ENCODE data around the gene ALS2.

The ALS2 gene

DNA sequence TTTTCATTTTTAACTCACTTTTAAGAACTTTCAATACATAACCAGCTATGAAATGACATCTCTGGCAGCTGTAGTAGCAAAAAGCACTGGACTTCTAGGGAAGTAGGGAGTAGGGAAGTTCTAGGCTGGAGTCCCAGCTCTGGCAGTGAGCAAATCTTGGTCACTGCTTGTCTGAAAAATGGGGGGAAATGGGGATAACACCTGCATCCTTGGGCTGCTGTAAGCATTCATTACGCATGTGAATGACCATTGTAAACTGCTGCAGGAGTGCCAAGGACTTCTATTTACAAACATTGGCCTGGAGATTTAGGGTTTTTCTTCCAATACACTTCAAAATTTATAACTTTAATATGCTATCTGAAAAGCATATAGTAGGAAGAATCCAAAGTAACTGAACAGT lies 81.3 kb downstream of the ALS2 start:
- TF ChIP-seq TCF12 (IDR thresholded peaks at IDR 0.05; ENCODE audit: low read depth) (no peak), TEAD4 (IDR thresholded peaks at IDR 0.05) (no peak), YY1 (IDR thresholded peaks at IDR 0.05; ENCODE audit: low read depth) (no peak), CEBPB (IDR thresholded peaks at IDR 0.05) (no peak), EGR1 (IDR thresholded peaks at IDR 0.05) (no peak), CREB1 (IDR thresholded peaks at IDR 0.05; ENCODE audit: low read depth) (no peak), USF1 (IDR thresholded peaks at IDR 0.05) (no peak), MAX (IDR thresholded peaks at IDR 0.05) (no peak)
- TF ChIP-seq, protein P1, sequence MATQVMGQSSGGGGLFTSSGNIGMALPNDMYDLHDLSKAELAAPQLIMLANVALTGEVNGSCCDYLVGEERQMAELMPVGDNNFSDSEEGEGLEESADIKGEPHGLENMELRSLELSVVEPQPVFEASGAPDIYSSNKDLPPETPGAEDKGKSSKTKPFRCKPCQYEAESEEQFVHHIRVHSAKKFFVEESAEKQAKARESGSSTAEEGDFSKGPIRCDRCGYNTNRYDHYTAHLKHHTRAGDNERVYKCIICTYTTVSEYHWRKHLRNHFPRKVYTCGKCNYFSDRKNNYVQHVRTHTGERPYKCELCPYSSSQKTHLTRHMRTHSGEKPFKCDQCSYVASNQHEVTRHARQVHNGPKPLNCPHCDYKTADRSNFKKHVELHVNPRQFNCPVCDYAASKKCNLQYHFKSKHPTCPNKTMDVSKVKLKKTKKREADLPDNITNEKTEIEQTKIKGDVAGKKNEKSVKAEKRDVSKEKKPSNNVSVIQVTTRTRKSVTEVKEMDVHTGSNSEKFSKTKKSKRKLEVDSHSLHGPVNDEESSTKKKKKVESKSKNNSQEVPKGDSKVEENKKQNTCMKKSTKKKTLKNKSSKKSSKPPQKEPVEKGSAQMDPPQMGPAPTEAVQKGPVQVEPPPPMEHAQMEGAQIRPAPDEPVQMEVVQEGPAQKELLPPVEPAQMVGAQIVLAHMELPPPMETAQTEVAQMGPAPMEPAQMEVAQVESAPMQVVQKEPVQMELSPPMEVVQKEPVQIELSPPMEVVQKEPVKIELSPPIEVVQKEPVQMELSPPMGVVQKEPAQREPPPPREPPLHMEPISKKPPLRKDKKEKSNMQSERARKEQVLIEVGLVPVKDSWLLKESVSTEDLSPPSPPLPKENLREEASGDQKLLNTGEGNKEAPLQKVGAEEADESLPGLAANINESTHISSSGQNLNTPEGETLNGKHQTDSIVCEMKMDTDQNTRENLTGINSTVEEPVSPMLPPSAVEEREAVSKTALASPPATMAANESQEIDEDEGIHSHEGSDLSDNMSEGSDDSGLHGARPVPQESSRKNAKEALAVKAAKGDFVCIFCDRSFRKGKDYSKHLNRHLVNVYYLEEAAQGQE (IDR thresholded peaks at IDR 0.05; ENCODE audit: low read depth): no peak

DNA sequence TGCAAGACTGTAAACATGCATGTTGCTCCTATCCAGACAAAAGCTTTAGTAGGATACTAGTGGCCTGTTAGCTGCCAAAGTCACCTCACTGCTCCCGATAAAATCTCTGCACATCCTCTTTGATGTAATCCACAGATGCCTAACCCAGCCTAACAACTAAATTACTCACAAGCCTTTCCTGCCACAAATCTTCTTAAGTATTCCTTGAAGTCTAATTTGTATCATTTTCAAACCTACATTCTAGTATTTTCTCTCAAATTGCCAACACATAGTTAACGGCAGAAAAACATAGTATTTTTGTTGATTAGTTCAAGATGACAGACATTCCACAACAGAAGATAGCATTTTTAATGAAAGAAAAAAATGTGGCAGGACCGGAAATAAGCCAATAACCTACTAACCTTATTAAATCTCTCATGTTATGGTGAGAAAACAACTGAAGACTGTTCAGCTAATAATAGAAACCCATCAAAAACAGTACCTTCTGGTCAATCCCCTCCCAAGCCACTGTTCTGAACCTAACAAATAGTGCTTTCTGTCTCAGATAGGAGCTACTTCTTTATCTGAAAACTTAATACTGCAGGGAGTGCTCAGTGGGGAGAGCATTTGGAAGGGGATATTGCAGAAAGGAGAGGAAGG lies 82.0 kb downstream of the ALS2 start, which contains the start of gene MPP4:
TSS of gene MPP4 (minus strand) at position 57 of the 639 bp plus-strand sequence. CDS start 4,690 bp downstream, outside the sequence.
- TF ChIP-seq NFIC (IDR thresholded peaks at IDR 0.05) (no peak), MAX (IDR thresholded peaks at IDR 0.05) (no peak), USF1 (IDR thresholded peaks at IDR 0.05) (no peak), TAF1 (IDR thresholded peaks at IDR 0.05; ENCODE audit: low read depth) (no peak), ZBTB7A (IDR thresholded peaks at IDR 0.05; ENCODE audit: low read depth) (no peak), CEBPB (IDR thresholded peaks at IDR 0.05) (no peak)

DNA sequence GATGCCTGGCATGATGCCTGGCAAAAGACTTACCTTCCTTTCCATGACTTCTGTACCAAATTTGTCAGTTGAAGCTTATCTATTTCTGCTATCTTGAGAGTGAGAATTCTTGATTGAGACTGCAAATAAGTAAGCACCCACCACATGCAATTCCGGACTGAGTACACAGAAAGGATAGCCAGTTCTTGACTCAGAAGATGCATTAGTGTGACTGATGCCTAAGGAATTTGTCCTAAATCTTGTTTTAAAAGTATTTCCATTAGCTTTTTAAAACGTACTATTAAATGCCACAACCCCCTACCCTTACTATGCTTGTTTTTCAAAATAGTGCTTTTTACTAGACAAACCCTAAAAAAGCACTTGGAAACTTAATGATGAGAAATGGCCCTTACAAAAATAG lies 82.8 kb downstream of the ALS2 start:
- TF ChIP-seq, protein P1 (IDR thresholded peaks at IDR 0.05; ENCODE audit: low read depth): no peak
- TF ChIP-seq RAD21 (IDR thresholded peaks at IDR 0.05; ENCODE audit: low read depth) (no peak), ZBTB7A (IDR thresholded peaks at IDR 0.05; ENCODE audit: low read depth) (no peak), TAF1 (IDR thresholded peaks at IDR 0.05; ENCODE audit: low read depth) (no peak), YY1 (IDR thresholded peaks at IDR 0.05; ENCODE audit: low read depth) (no peak), FOXM1 (IDR thresholded peaks at IDR 0.05; ENCODE audit: borderline replicate concordance, low read depth) (no peak), CEBPB (IDR thresholded peaks at IDR 0.05) (no peak), NFIC (IDR thresholded peaks at IDR 0.05) (no peak), TCF12 (IDR thresholded peaks at IDR 0.05; ENCODE audit: low read depth) (no peak), USF1 (IDR thresholded peaks at IDR 0.05) (no peak), CREB1 (IDR thresholded peaks at IDR 0.05; ENCODE audit: low read depth) (no peak), EP300 (IDR thresholded peaks at IDR 0.05; ENCODE audit: borderline replicate concordance) (no peak), MAX (IDR thresholded peaks at IDR 0.05) (no peak), TEAD4 (IDR thresholded peaks at IDR 0.05) (no peak), EGR1 (IDR thresholded peaks at IDR 0.05) (no peak)

DNA sequence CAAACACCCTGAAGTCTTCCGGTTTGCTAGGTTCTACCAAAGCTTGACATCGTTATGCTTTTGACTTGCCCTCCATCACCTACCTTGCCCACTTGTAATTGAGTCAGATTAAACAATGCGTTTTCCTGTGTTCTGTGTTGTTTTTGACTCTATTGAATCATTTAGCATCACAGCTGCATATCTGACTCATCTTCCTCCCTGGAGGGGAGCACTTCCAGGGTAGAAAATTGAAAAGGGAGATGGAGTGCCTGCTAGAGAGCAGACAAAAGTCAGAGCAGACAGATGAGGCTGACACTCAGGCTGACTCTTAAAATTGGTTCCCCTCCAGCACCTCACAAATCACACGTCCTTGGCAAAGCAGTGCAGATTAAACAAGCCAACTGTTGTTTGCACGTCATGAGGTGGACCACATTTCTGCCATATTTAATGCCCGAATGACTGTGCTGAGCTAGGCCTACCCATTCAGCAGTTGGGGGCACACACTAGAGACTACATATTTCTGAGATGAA lies 84.5 kb downstream of the ALS2 start:
- no peak for TF ChIP-seq CREB1 (IDR thresholded peaks at IDR 0.05; ENCODE audit: low read depth)
- TF ChIP-seq ZBTB7A (IDR thresholded peaks at IDR 0.05; ENCODE audit: low read depth): no peak
- no peak for TF ChIP-seq USF1 (IDR thresholded peaks at IDR 0.05)
- no peak for TF ChIP-seq EGR1 (IDR thresholded peaks at IDR 0.05)
- TF ChIP-seq TCF12 (IDR thresholded peaks at IDR 0.05; ENCODE audit: low read depth): no peak
- TF ChIP-seq CEBPB (IDR thresholded peaks at IDR 0.05): no peak
- no peak for TF ChIP-seq FOXM1 (IDR thresholded peaks at IDR 0.05; ENCODE audit: borderline replicate concordance, low read depth)
- TF ChIP-seq EP300 (IDR thresholded peaks at IDR 0.05; ENCODE audit: borderline replicate concordance): no peak
- no peak for TF ChIP-seq TAF1 (IDR thresholded peaks at IDR 0.05; ENCODE audit: low read depth)
- TF ChIP-seq NFIC (IDR thresholded peaks at IDR 0.05): no peak
- TF ChIP-seq MAX (IDR thresholded peaks at IDR 0.05): no peak
- TF ChIP-seq YY1 (IDR thresholded peaks at IDR 0.05; ENCODE audit: low read depth): no peak
- no peak for TF ChIP-seq RAD21 (IDR thresholded peaks at IDR 0.05; ENCODE audit: low read depth)
- no peak for TF ChIP-seq TEAD4 (IDR thresholded peaks at IDR 0.05)
- TF ChIP-seq, protein P1 (IDR thresholded peaks at IDR 0.05; ENCODE audit: low read depth): no peak

Measured in Ishikawa (cell line).